ENCODE data around the gene SNX6.

DNA sequence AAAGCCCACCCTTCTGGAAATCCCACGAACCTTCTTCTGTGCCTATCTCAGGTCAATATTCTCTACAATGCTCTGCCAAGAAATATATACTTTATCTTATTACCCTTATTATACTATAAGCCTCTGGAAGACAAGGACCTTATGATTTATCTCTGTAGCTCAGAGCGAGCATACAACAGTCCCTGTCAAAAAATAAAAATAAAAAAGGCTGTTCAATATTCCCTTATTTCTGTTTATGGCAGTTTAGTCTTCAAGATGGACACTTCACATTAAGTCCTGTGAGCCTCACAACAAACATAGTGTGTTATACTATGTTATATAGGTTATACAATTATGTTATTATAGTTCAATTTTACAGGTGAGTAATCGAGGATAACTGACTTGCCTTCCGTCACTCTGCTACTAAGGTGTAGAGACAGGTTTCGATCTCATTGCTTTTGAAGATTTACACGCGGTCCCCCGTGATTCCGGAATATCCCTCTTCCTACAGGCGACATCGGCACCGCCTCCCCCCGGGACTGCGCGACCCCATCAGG lies 91.0 kb downstream of the SNX6 start:
- TF ChIP-seq, protein P1, sequence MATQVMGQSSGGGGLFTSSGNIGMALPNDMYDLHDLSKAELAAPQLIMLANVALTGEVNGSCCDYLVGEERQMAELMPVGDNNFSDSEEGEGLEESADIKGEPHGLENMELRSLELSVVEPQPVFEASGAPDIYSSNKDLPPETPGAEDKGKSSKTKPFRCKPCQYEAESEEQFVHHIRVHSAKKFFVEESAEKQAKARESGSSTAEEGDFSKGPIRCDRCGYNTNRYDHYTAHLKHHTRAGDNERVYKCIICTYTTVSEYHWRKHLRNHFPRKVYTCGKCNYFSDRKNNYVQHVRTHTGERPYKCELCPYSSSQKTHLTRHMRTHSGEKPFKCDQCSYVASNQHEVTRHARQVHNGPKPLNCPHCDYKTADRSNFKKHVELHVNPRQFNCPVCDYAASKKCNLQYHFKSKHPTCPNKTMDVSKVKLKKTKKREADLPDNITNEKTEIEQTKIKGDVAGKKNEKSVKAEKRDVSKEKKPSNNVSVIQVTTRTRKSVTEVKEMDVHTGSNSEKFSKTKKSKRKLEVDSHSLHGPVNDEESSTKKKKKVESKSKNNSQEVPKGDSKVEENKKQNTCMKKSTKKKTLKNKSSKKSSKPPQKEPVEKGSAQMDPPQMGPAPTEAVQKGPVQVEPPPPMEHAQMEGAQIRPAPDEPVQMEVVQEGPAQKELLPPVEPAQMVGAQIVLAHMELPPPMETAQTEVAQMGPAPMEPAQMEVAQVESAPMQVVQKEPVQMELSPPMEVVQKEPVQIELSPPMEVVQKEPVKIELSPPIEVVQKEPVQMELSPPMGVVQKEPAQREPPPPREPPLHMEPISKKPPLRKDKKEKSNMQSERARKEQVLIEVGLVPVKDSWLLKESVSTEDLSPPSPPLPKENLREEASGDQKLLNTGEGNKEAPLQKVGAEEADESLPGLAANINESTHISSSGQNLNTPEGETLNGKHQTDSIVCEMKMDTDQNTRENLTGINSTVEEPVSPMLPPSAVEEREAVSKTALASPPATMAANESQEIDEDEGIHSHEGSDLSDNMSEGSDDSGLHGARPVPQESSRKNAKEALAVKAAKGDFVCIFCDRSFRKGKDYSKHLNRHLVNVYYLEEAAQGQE (IDR thresholded peaks at IDR 0.05; ENCODE audit: low read depth) = no peak
- TF ChIP-seq RAD21 (IDR thresholded peaks at IDR 0.05; ENCODE audit: low read depth) (no peak), CREB1 (IDR thresholded peaks at IDR 0.05; ENCODE audit: low read depth) (no peak), TCF12 (IDR thresholded peaks at IDR 0.05; ENCODE audit: low read depth) (no peak), ZBTB7A (IDR thresholded peaks at IDR 0.05; ENCODE audit: low read depth) (no peak; the same call in 1 of the 2 replicates), CEBPB (IDR thresholded peaks at IDR 0.05) (no peak), YY1 (IDR thresholded peaks at IDR 0.05; ENCODE audit: low read depth) (no peak), EP300 (IDR thresholded peaks at IDR 0.05; ENCODE audit: borderline replicate concordance) (no peak)
- TF ChIP-seq, protein P2, sequence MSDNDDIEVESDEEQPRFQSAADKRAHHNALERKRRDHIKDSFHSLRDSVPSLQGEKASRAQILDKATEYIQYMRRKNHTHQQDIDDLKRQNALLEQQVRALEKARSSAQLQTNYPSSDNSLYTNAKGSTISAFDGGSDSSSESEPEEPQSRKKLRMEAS (IDR thresholded peaks at IDR 0.05) = no peak

Measured in Ishikawa (cell line).